ENCODE data around the gene GABBR1. TPM values are rescaled to one million over a fixed set of nuclear protein-coding genes. Genes with fewer than 3 reads are reported as not detected.

Gene GABBR1
- polyA plus RNA-seq, 3 donors = 66.8 to 109 (median 70.0) TPM

GRCh38 chr6:29628419-29629281 lies 4.3 kb downstream of the GABBR1 start:
- DNase-seq (ENCODE audit: extremely low read depth in 1 of 11, low read depth in 9 of 11, low spot score in 4 of 11) = peak in 10 of 11 donors; percentile 67 to 84 (median 75)

- peak in 8 of 11 donors; percentile 55 to 76 (median 68) for DNase-seq (ENCODE audit: extremely low read depth in 1 of 11, low read depth in 9 of 11, low spot score in 4 of 11)
Observed at GRCh38 chr6:29627755-29628418, 5.1 kb downstream of the GABBR1 start.

GRCh38 chr6:29626948-29627754 lies 5.8 kb downstream of the GABBR1 start:
- no peak for DNase-seq (ENCODE audit: extremely low read depth in 1 of 11, low read depth in 9 of 11, low spot score in 4 of 11)

GRCh38 chr6:29625337-29625930 lies 7.5 kb downstream of the GABBR1 start:
- DNase-seq (ENCODE audit: extremely low read depth in 1 of 11, low read depth in 9 of 11, low spot score in 4 of 11) = no peak

- no peak for DNase-seq (ENCODE audit: extremely low read depth in 1 of 11, low read depth in 9 of 11, low spot score in 4 of 11)
Observed at GRCh38 chr6:29624520-29624961, 8.4 kb downstream of the GABBR1 start.

- DNase-seq (ENCODE audit: extremely low read depth in 1 of 11, low read depth in 9 of 11, low spot score in 4 of 11) = no peak
Observed at GRCh38 chr6:29620630-29621029, 12.4 kb downstream of the GABBR1 start.

GRCh38 chr6:29619578-29620160 lies 13.3 kb downstream of the GABBR1 start:
- no peak for DNase-seq (ENCODE audit: extremely low read depth in 1 of 11, low read depth in 9 of 11, low spot score in 4 of 11)

- no peak for DNase-seq (ENCODE audit: extremely low read depth in 1 of 11, low read depth in 9 of 11, low spot score in 4 of 11)
Observed at GRCh38 chr6:29617782-29618554, 15.0 kb downstream of the GABBR1 start.

GRCh38 chr6:29611426-29611825 lies 21.6 kb downstream of the GABBR1 start:
- DNase-seq (ENCODE audit: extremely low read depth in 1 of 11, low read depth in 9 of 11, low spot score in 4 of 11) = no peak

GRCh38 chr6:29610540-29610939 lies 22.4 kb downstream of the GABBR1 start:
- DNase-seq (ENCODE audit: extremely low read depth in 1 of 11, low read depth in 9 of 11, low spot score in 4 of 11) = no peak

- DNase-seq (ENCODE audit: extremely low read depth in 1 of 11, low read depth in 9 of 11, low spot score in 4 of 11) = no peak
Observed at GRCh38 chr6:29608131-29608530, 24.9 kb downstream of the GABBR1 start.

- no peak for DNase-seq (ENCODE audit: extremely low read depth in 1 of 11, low read depth in 9 of 11, low spot score in 4 of 11)
Observed at GRCh38 chr6:29603930-29604329, 29.1 kb downstream of the GABBR1 start.

GRCh38 chr6:29603456-29603855 lies 29.5 kb downstream of the GABBR1 start:
- DNase-seq (ENCODE audit: extremely low read depth in 1 of 11, low read depth in 9 of 11, low spot score in 4 of 11) = no peak

GRCh38 chr6:29602564-29603361 lies 30.2 kb downstream of the GABBR1 start:
- no peak for DNase-seq (ENCODE audit: extremely low read depth in 1 of 11, low read depth in 9 of 11, low spot score in 4 of 11)

GRCh38 chr6:29598172-29598747 lies 34.7 kb downstream of the GABBR1 start:
- DNase-seq (ENCODE audit: extremely low read depth in 1 of 11, low read depth in 9 of 11, low spot score in 4 of 11) = no peak

GRCh38 chr6:29597184-29597583 lies 35.8 kb downstream of the GABBR1 start:
- no peak for DNase-seq (ENCODE audit: extremely low read depth in 1 of 11, low read depth in 9 of 11, low spot score in 4 of 11)

- no peak for DNase-seq (ENCODE audit: extremely low read depth in 1 of 11, low read depth in 9 of 11, low spot score in 4 of 11)
Observed at GRCh38 chr6:29596381-29596900, 36.5 kb downstream of the GABBR1 start.

Measured in renal cortex interstitium (tissue), 11 donors.